ENCODE measurements around the gene ATP11A. TPM values are rescaled to one million over a fixed set of nuclear protein-coding genes. Genes with fewer than 3 reads are reported as not detected.

Gene ATP11A
- total and polyA plus RNA-seq, 11 donors = 20.5 to 146 (median 91.2) TPM

GRCh38 chr13:112825071-112825470, 135.2 kb downstream of the ATP11A start:
- no peak for TF ChIP-seq POLR2A (IDR thresholded peaks at IDR 0.05)
- DNase-seq = no peak
- WGBS, 4 donors = 69 to 82% (median 77%) methylated on average over 11 of the region's 11 CpGs
- Histone ChIP-seq H3K4me1 (peaks cover 0 to 8% (median 0%) of the 10 kb centered on the region in 12 donors), H3K36me3 (peaks cover 0 to 99% (median 84%) of the 10 kb centered on the region in 9 donors), H3K9me3 (no peaks in the 10 kb centered on the region), H3K27me3 (no peaks in the 10 kb centered on the region), H3K27ac (no peak overlapping the region), H3K4me3 (no peak overlapping the region)
- ATAC-seq = no peak
- intact Hi-C loops (cut with DNase I) = no loop called here

GRCh38 chr13:112825875-112826274, 136.0 kb downstream of the ATP11A start:
- peaks cover 0 to 8% (median 0%) of the 10 kb centered on the region in 12 donors for H3K4me1 ChIP-seq
- no peak for DNase-seq

GRCh38 chr13:112826565-112826964, 136.7 kb downstream of the ATP11A start:
- no peak overlapping the region for H3K4me3 ChIP-seq
- H3K27ac ChIP-seq = no peak overlapping the region
- no peak for DNase-seq
- H3K9me3 ChIP-seq = no peaks in the 10 kb centered on the region
- peaks cover 0 to 8% (median 0%) of the 10 kb centered on the region in 12 donors for H3K4me1 ChIP-seq
- intact Hi-C loops (cut with DNase I) = no loop called here
- no peak for ATAC-seq
- no peak for TF ChIP-seq POLR2A (IDR thresholded peaks at IDR 0.05)
- no peak for TF ChIP-seq CTCF (IDR thresholded peaks at IDR 0.05)
- 91 to 93% (median 93%) methylated on average over 13 to 14 of the region's 14 CpGs for WGBS, 4 donors
- H3K27me3 ChIP-seq = no peaks in the 10 kb centered on the region
- peaks cover 0 to 99% (median 88%) of the 10 kb centered on the region in 9 donors for H3K36me3 ChIP-seq

More at GRCh38 chr13:112825875-112826274, 136.0 kb downstream of the ATP11A start:
- no peak overlapping the region for H3K27ac ChIP-seq
- H3K27me3 ChIP-seq = no peaks in the 10 kb centered on the region
- 90 to 94% (median 94%) methylated on average over 6 of the region's 6 CpGs for WGBS, 4 donors
- H3K9me3 ChIP-seq = no peaks in the 10 kb centered on the region
- no peak overlapping the region for H3K4me3 ChIP-seq
- TF ChIP-seq POLR2A (IDR thresholded peaks at IDR 0.05) (no peak), CTCF (IDR thresholded peaks at IDR 0.05) (no peak)
- intact Hi-C loops (cut with DNase I) = no loop called here
- peak in 2 of 4 donors; percentile 13 to 53 for ATAC-seq
- H3K36me3 ChIP-seq = peaks cover 0 to 99% (median 84%) of the 10 kb centered on the region in 9 donors

GRCh38 chr13:112828082-112828699, 138.4 kb downstream of the ATP11A start:
- H3K27ac ChIP-seq = no peak overlapping the region
- no peak for TF ChIP-seq POLR2A (IDR thresholded peaks at IDR 0.05)
- TF ChIP-seq CTCF (IDR thresholded peaks at IDR 0.05) = no peak
- no peak for DNase-seq

More at GRCh38 chr13:112828082-112828699, 138.4 kb downstream of the ATP11A start:
- peaks cover 0 to 99% (median 95%) of the 10 kb centered on the region in 9 donors for H3K36me3 ChIP-seq
- peaks cover 0 to 6% (median 0%) of the 10 kb centered on the region in 12 donors for H3K4me1 ChIP-seq
- H3K27me3 ChIP-seq = no peaks in the 10 kb centered on the region
- no peaks in the 10 kb centered on the region for H3K9me3 ChIP-seq
- intact Hi-C loops (cut with DNase I) = no loop called here
- ATAC-seq = no peak
- H3K4me3 ChIP-seq = no peak overlapping the region
- WGBS, 4 donors = 81 to 92% (median 84%) methylated on average over 19 of the region's 19 CpGs
